Nephron progenitor cell (in vitro differentiated cells): ENCODE measurements around the gene RNF167.
A peak's percentile ranks its signal among the peaks of the same experiment; 100 is the strongest.
"Not testable (repeated sequence)": the region's sequence is repeated elsewhere in the genome, so short reads cannot be mapped to it uniquely, and the experiment has no call there.

Experiments
- DNase-seq: peaks from one replicate; pipeline ENCODE4 v3.0.0; 2021
- H3K27ac Mint-ChIP-seq: 2 replicates; pipeline ENCODE4 v1.8.0; 2021; ENCODE audit warnings: mild to moderate bottlenecking, moderate library complexity, mixed read lengths
- H3K27me3 Mint-ChIP-seq: 2 replicates; pipeline ENCODE4 v1.8.0; 2021; ENCODE audit warnings: mild to moderate bottlenecking, low read depth, mixed read lengths; ENCODE audit not compliant: poor library complexity
- H3K36me3 Mint-ChIP-seq: 2 replicates; pipeline ENCODE4 v1.8.0; 2021; ENCODE audit warnings: low read depth, mixed read lengths
- H3K4me1 Mint-ChIP-seq: 2 replicates; pipeline ENCODE4 v1.8.0; 2021; ENCODE audit warnings: mixed read lengths
- H3K4me3 Mint-ChIP-seq: 2 replicates; pipeline ENCODE4 v1.8.0; 2021; ENCODE audit warnings: mild to moderate bottlenecking, moderate library complexity, mixed read lengths
- H3K9me3 Mint-ChIP-seq: 2 replicates; pipeline ENCODE4 v1.8.0; 2021; ENCODE audit warnings: mild to moderate bottlenecking, moderate library complexity, mixed read lengths
- TF ChIP-seq, protein P1 (sequence below): fragments of 200-600 bp; sonication (generic); IDR thresholded peaks from 2 replicates; pipeline ENCODE4 v1.5.0; 2021; ENCODE audit warnings: antibody characterized with exemption

Gene RNF167

GRCh38 chr17:4913994-4914393, 26.1 kb upstream of the RNF167 start:
- H3K27ac Mint-ChIP-seq = no peak overlapping the region
- peaks cover 9% of the 10 kb centered on the region for H3K4me1 Mint-ChIP-seq
- TF ChIP-seq, protein P1, sequence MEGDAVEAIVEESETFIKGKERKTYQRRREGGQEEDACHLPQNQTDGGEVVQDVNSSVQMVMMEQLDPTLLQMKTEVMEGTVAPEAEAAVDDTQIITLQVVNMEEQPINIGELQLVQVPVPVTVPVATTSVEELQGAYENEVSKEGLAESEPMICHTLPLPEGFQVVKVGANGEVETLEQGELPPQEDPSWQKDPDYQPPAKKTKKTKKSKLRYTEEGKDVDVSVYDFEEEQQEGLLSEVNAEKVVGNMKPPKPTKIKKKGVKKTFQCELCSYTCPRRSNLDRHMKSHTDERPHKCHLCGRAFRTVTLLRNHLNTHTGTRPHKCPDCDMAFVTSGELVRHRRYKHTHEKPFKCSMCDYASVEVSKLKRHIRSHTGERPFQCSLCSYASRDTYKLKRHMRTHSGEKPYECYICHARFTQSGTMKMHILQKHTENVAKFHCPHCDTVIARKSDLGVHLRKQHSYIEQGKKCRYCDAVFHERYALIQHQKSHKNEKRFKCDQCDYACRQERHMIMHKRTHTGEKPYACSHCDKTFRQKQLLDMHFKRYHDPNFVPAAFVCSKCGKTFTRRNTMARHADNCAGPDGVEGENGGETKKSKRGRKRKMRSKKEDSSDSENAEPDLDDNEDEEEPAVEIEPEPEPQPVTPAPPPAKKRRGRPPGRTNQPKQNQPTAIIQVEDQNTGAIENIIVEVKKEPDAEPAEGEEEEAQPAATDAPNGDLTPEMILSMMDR = no peak
- no peaks in the 10 kb centered on the region for H3K9me3 Mint-ChIP-seq
- no peak overlapping the region for H3K4me3 Mint-ChIP-seq
- peaks cover 8% of the 10 kb centered on the region for H3K27me3 Mint-ChIP-seq
- H3K36me3 Mint-ChIP-seq = no peaks in the 10 kb centered on the region
- DNase-seq = no peak

GRCh38 chr17:4914551-4914950, 25.5 kb upstream of the RNF167 start:
- not testable (repeated sequence) for H3K27ac Mint-ChIP-seq, H3K4me3 Mint-ChIP-seq, H3K27me3 Mint-ChIP-seq, H3K36me3 Mint-ChIP-seq, DNase-seq, H3K9me3 Mint-ChIP-seq
- peaks cover 11% of the 10 kb centered on the region for H3K4me1 Mint-ChIP-seq

DNA sequence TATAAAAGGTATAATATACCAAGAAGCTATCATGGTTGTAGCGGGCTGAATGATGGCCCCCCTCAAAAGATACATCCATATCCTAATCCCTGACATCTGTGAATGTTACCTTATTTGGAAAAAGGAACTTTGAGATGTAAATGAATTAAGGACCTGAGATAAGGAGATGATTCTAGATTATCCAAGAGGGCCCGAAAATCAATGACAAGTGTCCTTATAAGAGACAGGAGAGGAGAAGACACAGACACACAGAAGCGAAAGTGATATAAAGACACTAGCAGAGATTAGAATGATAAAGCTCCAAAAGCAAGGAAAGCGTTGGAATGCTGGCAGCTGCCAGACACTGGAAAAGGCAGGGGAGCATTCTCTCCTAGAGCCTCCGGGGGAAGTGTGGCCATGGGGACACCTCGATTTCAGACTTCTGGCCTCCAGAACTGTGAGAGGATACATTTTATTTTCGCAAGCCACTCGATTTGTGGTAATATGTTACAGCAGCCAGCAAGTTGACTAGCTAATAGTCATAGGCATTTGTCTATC, 20.5 kb upstream of the RNF167 start:
- Mint-ChIP-seq H3K27ac (peak overlapping the region; percentile 65), H3K27me3 (peaks cover 4% of the 10 kb centered on the region), H3K36me3 (no peaks in the 10 kb centered on the region), H3K9me3 (no peaks in the 10 kb centered on the region), H3K4me3 (no peak overlapping the region), H3K4me1 (peaks cover 5% of the 10 kb centered on the region)
- TF ChIP-seq, protein P1 = no peak
- DNase-seq = no peak

- peaks cover 4% of the 10 kb centered on the region for H3K27me3 Mint-ChIP-seq
- H3K9me3 Mint-ChIP-seq = no peaks in the 10 kb centered on the region
- no peaks in the 10 kb centered on the region for H3K36me3 Mint-ChIP-seq
- H3K4me3 Mint-ChIP-seq = no peak overlapping the region
- TF ChIP-seq, protein P1 = no peak
- no peak overlapping the region for H3K27ac Mint-ChIP-seq
- peaks cover 5% of the 10 kb centered on the region for H3K4me1 Mint-ChIP-seq
- no peak for DNase-seq
These were observed 19.6 kb upstream of the RNF167 start for GRCh38 chr17:4920351-4921048.

DNA sequence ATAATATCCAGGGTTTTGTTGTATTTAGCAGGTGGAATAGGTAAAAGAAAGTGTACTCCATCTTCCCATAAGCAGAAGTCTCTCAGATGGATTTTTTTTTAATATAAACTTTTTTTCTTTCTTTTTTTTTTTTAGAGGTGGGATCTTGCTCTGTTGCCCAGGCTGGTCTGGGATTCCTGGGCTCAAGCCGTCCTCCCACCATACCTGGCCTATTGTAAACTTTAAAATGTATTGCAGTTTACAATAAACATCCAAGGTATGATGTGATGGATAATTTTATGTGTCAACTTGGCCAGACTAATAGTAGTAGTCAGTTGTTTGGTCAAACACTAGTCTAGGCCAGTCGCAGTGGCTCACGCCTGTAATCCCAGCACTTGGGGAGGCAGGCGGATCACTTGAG, 18.7 kb upstream of the RNF167 start:
- TF ChIP-seq, protein P1 = no peak
- H3K27me3 Mint-ChIP-seq = peaks cover 4% of the 10 kb centered on the region
- H3K9me3 Mint-ChIP-seq = no peaks in the 10 kb centered on the region
- peaks cover 7% of the 10 kb centered on the region for H3K4me1 Mint-ChIP-seq
- no peak for DNase-seq
- no peak overlapping the region for H3K4me3 Mint-ChIP-seq
- H3K27ac Mint-ChIP-seq = no peak overlapping the region
- no peaks in the 10 kb centered on the region for H3K36me3 Mint-ChIP-seq

GRCh38 chr17:4926577-4927335, 13.3 kb upstream of the RNF167 start:
- not testable (repeated sequence) for H3K27me3 Mint-ChIP-seq, DNase-seq
- H3K27ac Mint-ChIP-seq = peak overlapping the region; percentile 18

More at GRCh38 chr17:4926577-4927335, 13.3 kb upstream of the RNF167 start:
- H3K4me3 Mint-ChIP-seq, H3K9me3 Mint-ChIP-seq: not testable (repeated sequence)
- H3K36me3 Mint-ChIP-seq = peaks cover 16% of the 10 kb centered on the region
- peaks cover 12% of the 10 kb centered on the region for H3K4me1 Mint-ChIP-seq
